ENCODE measurements around the gene RASGRF1.
"Not testable (repeated sequence)": the region's sequence is repeated elsewhere in the genome, so short reads cannot be mapped to it uniquely, and the experiment has no call there.

Gene RASGRF1

GRCh38 chr15:79041601-79042168, 48.9 kb downstream of the RASGRF1 start:
- DNase-seq (ENCODE audit: low read depth), result no peak

DNA sequence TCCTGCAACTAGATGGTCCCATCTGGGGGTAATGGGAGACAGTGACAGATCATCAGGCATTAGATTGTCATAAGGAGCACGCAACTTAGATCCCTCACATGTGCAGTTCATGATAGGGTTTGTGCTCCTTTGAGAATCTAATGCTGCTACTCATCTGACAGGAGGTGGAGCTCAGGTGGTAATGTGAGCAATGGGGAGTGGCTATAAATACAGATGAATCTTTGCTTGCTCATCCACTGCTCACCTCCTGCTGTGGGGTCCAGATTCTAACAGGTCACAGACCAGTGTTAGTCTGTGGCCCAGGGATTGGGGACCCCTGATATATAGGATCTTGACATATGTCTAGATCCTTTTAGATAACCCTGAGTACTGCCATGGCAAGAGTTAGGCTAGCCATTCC, 52.7 kb downstream of the RASGRF1 start:
- no peak for DNase-seq (ENCODE audit: low read depth)

DNA sequence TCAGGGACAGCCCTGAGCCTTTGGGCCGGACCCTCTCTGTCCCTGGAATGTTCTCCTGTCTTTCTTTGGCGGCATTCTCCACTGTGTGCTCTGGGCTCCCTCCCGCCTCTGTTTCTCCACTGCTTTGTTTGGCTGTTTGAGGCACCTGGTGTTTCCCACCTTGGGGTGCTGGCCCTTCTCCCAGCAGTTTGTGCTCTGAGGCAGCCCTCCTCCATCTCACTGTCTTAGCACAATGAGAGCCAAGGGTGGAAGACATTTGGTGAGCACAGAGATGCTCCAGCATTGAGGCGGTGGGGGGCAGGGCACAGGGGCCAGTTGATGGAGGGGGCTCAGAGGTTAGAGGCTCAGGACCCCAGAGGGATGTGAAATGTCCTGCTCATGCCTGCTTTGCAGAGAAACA, 54.3 kb downstream of the RASGRF1 start:
- DNase-seq (ENCODE audit: low read depth), result no peak

DNA sequence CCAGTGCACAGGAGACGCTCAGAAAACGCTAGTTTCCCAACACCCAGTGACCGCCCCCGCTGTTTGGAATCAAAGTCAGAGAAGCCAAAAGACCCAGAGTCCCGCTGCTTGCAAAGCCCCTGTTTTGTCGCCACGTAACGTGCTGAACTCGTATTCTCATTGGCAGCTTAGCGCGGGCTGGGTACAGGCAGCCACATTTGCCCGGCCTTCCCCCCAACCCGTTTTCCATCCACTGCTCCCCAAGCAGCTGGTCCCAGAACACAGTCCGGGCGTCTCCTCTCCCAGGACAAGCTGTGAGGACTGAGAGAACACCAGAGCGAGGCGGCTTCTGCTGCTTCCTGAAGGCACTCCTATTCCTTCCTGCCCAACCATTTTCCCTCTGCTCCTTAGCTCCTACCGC, 54.8 kb downstream of the RASGRF1 start:
- no peak for DNase-seq (ENCODE audit: low read depth)

DNA sequence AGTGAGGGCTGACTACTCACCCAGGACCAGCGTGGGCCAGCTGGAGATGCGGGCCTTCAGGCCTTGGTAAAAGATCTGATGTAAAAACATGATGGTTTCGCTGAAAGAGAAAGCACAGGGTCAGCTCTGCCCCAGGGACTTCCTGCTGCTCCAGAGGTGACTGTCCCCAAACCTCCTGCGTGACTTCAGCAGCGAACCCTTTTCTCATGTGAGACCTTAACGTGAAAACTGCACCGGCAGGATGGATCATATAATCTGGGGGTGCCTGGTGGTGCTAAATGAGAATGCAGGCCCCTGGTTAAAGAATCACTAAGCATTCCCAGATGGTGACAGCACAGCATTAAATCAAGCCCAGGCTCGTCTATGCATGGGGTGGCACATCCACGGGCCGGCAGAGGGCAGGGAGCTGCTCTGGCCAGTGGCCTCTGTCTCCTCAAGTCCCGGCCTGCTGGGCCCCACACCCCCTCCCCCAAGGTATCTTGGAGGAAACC, 55.4 kb downstream of the RASGRF1 start:
- no peak for DNase-seq (ENCODE audit: low read depth)

DNA sequence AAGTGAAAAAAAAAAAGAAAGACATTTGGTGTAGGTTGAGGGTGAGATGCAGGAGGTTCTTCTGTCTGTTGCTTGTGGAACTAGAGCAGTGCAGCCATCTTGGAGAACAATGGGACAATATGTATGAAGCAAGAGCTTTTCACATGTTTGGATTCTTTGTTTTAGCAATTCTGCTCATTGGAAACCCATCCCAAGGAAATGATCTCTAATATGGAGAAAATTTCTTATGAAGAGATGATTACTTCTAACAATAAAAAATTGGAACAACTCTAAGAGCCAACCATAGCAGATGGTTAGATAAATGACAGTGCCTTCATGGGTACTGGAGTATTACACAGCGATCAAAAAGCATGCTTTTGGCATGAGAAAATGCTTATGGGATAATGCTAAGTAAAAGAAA, 56.3 kb downstream of the RASGRF1 start:
- DNase-seq (ENCODE audit: low read depth), result no peak

DNA sequence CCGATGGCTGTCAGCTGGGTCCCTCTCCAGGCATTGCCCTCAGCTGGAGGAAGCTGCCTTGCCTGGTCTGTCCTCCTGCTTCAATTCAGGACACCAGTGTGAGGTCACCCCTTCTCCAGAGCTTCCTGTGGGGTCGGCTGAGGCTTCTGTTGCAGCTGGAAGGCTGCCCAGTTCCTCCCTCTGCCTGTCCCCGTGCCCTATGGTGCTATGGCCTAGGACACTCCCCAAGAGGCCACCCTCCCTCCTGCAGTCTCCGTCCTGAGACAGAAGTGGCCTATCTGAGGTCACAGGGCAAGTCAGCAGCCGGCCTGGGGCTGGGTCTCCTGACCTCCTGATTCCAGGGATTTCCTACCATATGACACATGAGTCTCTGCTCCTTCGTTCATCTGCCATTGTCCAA, 57.9 kb downstream of the RASGRF1 start:
- no peak for DNase-seq (ENCODE audit: low read depth)

DNA sequence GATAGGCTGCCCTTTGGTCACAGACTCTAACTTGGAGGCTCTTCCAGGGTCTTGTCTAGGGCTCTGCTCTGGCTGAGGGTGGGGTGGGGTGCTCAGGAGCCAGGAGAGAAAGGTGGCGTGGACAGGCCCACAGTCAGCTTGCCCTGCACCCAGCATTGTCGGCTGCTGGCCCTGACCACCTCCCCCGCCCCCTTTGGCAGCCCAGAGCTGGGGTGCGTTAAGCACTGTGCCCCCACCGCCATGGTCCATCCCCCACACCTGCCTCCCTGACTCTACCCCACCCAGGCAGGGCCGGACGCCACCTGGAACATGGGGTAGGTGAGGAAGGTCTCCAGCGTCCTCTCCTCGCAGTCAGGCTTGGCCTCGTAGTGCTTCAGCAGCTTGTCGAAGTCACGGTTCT, 58.8 kb downstream of the RASGRF1 start:
- DNase-seq (ENCODE audit: low read depth), result no peak

DNA sequence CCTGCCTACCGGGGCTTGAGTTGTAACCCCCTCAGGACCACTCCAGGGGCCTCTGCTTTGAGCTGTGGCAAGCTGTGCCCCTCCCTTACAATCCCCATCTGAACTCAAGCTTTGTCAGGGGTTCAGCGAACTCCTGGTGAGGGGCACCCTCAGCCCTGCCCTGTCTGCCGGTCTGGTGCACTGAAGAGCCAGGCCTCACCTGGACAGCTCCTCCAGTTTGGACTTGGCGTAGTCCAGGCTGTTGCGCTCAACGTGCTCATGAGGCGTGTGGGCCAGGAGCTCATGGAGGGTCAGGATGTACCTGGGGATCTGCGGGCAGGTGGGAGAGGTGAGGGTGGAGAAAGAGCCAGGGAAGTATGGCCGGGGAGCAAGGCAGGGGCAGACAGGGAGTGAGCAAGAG, 59.4 kb downstream of the RASGRF1 start:
- DNase-seq (ENCODE audit: low read depth), result no peak

DNA sequence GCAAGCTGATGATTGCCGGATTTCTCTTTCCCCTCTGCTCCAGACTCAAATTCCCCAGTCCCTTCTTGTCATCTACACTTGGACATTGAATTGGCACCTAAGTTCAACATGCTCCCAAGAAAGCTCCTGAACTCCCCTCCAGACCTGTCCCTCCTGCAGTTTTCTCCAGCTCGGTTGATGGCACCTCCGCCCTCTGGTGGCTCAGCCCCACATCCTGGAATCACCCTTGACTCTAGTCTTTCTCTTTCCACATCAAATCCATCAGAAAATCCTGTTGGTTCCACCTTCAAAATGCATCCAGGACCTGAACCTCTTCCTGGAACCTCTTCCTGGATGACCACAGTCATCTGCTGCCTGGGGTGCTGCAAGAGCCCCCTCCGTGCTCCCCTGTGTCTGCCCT, 60.1 kb downstream of the RASGRF1 start:
- no peak for DNase-seq (ENCODE audit: low read depth)

GRCh38 chr15:79028411-79028964, 62.1 kb downstream of the RASGRF1 start:
- DNase-seq (ENCODE audit: low read depth), result no peak

DNA sequence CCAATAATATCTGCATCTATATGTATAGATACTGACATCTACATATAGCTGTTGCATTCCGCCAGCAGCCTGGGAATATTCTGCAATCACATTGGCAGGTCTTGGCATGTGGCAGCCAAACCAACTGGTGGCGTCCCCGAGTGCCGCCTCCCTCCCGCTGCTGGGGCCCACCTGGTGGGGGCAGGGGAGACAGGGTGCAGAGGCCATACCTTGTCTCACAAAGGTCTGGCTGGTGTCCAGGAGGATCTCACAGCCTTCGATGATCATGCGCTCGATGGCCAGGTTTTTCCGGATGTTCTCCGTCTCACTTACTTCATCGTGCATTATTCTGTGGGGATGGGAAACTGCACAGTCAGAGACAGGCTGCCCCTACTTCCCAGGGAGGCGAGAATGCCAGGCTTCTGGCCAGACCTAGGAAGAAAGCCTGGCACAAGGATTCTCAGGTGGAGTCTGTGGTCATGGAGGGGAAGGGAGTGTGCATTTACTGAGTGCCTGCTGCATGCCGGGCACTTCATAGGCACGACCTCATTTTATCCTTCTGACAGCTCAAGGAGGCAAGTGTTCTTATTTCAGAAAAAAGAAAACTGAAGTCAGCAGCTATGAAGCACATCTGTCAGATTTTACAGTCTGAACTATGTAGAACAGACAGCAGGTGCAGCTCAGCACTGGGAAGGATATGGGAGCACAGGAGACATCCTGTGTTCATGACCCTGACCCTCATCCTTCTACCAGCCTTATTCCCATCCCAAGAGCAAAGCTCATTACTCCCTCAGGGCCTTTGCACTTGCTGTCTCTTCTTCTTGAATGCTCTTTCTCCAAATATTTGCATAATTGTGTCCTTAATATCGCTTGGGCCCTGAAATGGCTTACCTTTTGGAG, 62.8 kb downstream of the RASGRF1 start:
- no peak for DNase-seq (ENCODE audit: low read depth)

- DNase-seq (ENCODE audit: low read depth), result no peak
Observed at GRCh38 chr15:79025802-79026201, 64.8 kb downstream of the RASGRF1 start.

DNA sequence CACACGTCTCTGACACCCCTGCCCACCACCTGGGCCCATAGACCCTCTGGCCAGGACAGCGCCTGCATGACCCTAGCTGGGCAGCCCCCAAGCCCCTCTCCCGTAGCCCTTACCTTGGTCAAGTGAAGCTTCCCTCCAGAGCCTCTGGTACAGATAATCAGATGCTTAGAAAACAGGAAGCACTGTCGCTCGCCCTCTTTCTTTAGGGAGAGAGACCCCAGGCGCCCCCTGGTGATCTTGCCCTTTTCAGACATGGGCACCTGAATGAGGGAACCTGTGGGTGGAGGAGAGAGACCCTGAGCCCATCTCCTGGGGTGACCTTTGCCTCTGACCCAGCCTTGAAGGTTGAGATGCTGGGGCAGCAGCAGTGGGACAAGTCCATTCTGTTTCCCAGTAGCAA, 65.4 kb downstream of the RASGRF1 start:
- DNase-seq (ENCODE audit: low read depth), result no peak

DNA sequence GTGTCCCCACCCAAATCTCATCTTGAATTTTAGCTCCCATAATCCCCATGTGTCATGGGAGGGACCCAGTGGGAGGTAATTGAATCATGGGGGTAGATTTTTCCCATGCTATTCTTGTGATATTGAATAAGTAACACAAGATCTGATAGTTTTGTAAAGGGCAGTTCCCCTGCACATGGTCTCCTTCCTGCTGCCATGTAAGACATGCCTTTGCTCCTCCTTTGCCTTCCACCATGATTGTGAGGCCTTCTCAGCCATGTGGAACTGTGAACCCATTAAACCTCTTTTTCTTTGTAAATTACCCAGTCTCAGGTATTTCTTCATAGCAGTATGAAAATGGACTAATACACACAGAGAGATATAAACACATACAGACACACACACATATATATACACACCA, 66.1 kb downstream of the RASGRF1 start:
- DNase-seq (ENCODE audit: low read depth), result not testable (repeated sequence)

DNA sequence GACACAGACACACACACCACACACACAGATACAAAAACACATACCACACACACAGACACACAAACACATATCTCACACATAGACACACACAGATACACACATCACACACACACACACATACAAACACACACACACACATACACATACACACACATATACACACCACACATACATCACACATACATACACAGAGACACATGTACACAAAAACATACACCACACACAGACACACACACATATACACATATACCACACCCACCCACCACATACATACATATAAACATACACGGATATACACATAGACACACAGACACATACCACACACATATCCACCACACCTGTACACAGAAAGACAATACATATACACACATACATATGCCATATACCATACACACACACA, 66.7 kb downstream of the RASGRF1 start:
- no peak for DNase-seq (ENCODE audit: low read depth)

GRCh38 chr15:79023546-79023890, 67.1 kb downstream of the RASGRF1 start:
- no peak for DNase-seq (ENCODE audit: low read depth)

DNA sequence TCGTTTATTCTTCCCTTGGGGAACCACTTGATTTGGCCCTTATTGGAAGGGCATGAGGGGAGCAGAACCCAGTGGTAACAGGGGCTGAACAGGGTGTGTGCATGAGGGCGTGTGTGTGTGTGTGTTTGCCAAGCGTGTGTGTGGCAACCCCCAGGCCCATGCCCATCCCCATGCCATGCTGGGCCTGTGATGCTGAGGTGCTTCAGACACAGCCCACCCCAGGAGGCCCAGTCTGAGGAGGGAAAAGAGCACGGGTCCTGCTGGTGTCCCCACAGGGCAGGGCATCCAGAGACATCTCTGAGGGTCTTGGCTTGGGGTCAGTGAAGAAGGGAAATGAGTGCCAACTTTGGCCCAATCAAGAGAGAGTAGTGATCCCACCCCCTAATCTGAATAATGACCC, 71.6 kb downstream of the RASGRF1 start:
- DNase-seq (ENCODE audit: low read depth), result no peak

DNA sequence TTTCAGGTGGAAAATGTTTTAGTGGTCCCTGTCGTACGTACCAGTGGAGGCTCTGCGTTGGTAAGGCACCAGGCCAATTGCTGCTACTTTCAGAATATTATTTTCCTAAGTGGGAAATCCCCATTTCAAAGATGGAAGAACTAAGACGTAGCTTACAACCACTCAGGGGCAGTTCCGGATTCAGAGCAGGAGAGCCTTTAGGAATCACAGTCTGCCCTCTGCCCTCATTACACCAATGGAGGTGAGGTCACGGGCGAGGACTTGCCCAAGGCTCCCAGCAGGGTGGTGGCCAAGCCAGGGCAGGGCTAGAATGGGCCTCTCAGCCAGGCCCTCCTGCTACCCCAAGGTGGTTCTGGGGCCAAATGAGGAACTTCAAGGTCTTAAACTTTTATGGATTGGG, 72.6 kb downstream of the RASGRF1 start:
- DNase-seq (ENCODE audit: low read depth), result no peak

DNA sequence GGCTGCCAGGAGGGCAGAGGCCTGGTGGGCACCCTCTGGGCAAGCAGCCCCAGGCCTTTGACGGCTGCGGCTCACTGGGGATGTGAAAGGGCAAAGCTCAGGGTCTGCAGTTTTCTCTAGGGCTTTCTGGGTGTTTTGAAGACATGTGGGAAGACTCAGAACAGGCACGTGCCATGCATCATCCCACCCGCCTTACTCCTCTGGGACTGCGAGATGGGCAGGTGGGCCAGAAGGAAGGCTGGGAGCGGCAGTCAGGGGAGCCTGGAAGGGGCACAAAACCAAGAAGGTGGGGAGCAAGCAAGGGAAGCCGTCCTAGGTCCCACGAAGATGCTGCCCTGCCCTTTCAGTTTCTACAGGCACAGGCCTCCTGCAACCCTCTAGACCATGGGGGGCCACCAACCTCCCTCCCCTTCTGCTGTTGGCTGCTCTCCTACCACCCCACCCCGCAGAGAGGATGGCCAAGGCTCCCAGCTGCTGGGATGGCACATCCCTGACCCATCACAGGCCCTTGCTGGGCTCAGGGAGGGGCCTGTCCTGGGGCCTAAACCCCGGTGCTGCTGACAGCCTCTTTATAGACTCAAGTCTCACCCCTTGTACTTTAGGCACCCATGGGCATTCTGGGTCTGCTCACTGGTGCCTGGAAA, 73.9 kb downstream of the RASGRF1 start:
- DNase-seq (ENCODE audit: low read depth), result no peak

DNA sequence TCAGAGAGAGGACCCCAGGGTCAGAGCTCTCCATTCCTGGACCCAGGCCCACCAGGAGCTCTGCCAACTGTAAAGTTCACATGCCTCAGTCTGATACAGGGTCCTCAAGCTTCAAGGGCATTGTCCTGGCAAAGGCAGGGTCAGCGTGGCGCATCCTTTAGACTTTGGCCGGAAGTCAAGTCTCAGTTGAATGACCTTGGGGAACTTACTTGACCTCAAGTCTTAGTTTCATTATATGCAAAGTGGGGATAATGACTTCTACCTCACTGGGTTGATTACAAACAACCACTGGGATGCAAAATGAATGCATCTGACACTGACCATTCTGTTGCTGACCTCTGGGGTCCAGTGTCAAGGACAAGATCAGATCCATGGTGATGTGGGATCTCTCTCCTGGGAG, 75.2 kb downstream of the RASGRF1 start:
- no peak for DNase-seq (ENCODE audit: low read depth)

DNA sequence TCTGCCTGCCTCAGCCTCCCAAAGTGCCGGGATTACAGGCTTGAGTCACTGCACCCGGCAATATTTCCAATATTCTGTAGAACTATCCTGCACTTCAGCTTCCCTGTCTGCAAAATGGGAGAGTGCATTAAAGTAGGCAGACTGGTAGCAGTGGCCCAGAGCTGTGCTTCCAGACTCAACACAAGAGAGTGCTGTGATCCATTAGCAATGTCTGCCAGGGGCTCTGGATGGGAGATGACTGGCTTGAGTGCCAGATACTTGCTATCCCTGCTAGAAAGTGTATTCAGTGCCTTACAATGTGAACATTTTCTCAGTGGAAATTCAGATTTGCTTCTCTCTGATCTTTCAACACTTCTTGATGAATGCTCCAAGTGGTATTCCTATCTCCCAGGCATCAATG, 80.3 kb downstream of the RASGRF1 start:
- DNase-seq (ENCODE audit: low read depth), result no peak

- DNase-seq (ENCODE audit: low read depth), result no peak
Observed at GRCh38 chr15:79009379-79009778, 81.2 kb downstream of the RASGRF1 start.

Data from T follicular helper cell (primary cell).